SK-N-SH (cell line): ENCODE data around the gene MBLAC1. TPM values are rescaled to one million over a fixed set of nuclear protein-coding genes. Genes with fewer than 3 reads are reported as not detected.

ENCODE experiments used
- CHD2 ChIP-seq: fragments of 150-350 bp; IDR thresholded peaks from 2 replicates; pipeline ENCODE4 v1.6.1; 2018; ENCODE audit warnings: low read length; ENCODE audit not compliant: partially characterized antibody
- FOSL2 ChIP-seq: IDR thresholded peaks from 2 replicates; pipeline ENCODE4 v1.4.0; 2012; ENCODE audit warnings: low read depth, mild to moderate bottlenecking, moderate library complexity, borderline replicate concordance
- FOXM1 ChIP-seq: IDR thresholded peaks from 2 replicates; pipeline ENCODE4 v1.4.0; 2012; ENCODE audit warnings: low read depth, mild to moderate bottlenecking
- GATA2 ChIP-seq: sonication (generic); formaldehyde crosslinking; IDR thresholded peaks from 2 replicates; pipeline ENCODE4 v1.5.0; 2020; ENCODE audit warnings: mild to moderate bottlenecking, missing genetic modification reagents
- MXI1 ChIP-seq: IDR thresholded peaks from 2 replicates; pipeline ENCODE4 v1.6.1; 2012; ENCODE audit warnings: mild to moderate bottlenecking, low read depth, low read length, improper control_type of control experiment
- PBX3 ChIP-seq: IDR thresholded peaks from 2 replicates; pipeline ENCODE4; 2012
- POLR2AphosphoS5 ChIP-seq: IDR thresholded peaks from 2 replicates; pipeline ENCODE4 v1.6.1; 2012; ENCODE audit warnings: low read depth, low read length
- RCOR1 ChIP-seq: fragments of 150-350 bp; IDR thresholded peaks from 2 replicates; pipeline ENCODE4 v1.6.1; 2017; ENCODE audit warnings: antibody characterized with exemption, low read length
- RFX5 ChIP-seq: IDR thresholded peaks from 2 replicates; pipeline ENCODE4 v1.6.1; 2012; ENCODE audit warnings: mild to moderate bottlenecking, improper control_type of control experiment, low read length
- RXRA ChIP-seq: IDR thresholded peaks from 2 replicates; pipeline ENCODE4 v1.4.0; 2012; ENCODE audit warnings: low read depth, mild to moderate bottlenecking, borderline replicate concordance
- TCF12 ChIP-seq: IDR thresholded peaks from 2 replicates; pipeline ENCODE4 v1.4.0; 2012
- TEAD4 ChIP-seq: IDR thresholded peaks from 2 replicates; pipeline ENCODE4 v1.4.0; 2012; ENCODE audit warnings: mild to moderate bottlenecking, borderline replicate concordance; ENCODE audit not compliant: insufficient read depth
- polyA plus RNA-seq, 3 experiments: library from polyadenylated mRNA; depleted of rRNA; stranded (reverse); fragments of >200 nt; gene quantifications; 2 replicates each; pipeline ENCODE4 v1.2.3, GENCODE V29; 2012
- TF ChIP-seq, protein P1 (sequence below): fragments of 150-350 bp; IDR thresholded peaks from 2 replicates; pipeline ENCODE4 v1.6.1; 2017; ENCODE audit warnings: antibody characterized with exemption, low read length, low read depth, borderline replicate concordance
- TF ChIP-seq, protein P2 (sequence below): IDR thresholded peaks from 2 replicates; pipeline ENCODE4 v1.6.1; 2012; ENCODE audit warnings: mild to moderate bottlenecking, low read depth, low read length, moderate library complexity
- TF ChIP-seq, protein P3 (sequence below): IDR thresholded peaks from 2 replicates; pipeline ENCODE4 v1.4.0; 2012; ENCODE audit warnings: low read depth, borderline replicate concordance

Gene MBLAC1
- polyA plus RNA-seq, 1 of the 3 experiments (the other 2 are of a cell fraction) = 4.4 TPM

DNA sequence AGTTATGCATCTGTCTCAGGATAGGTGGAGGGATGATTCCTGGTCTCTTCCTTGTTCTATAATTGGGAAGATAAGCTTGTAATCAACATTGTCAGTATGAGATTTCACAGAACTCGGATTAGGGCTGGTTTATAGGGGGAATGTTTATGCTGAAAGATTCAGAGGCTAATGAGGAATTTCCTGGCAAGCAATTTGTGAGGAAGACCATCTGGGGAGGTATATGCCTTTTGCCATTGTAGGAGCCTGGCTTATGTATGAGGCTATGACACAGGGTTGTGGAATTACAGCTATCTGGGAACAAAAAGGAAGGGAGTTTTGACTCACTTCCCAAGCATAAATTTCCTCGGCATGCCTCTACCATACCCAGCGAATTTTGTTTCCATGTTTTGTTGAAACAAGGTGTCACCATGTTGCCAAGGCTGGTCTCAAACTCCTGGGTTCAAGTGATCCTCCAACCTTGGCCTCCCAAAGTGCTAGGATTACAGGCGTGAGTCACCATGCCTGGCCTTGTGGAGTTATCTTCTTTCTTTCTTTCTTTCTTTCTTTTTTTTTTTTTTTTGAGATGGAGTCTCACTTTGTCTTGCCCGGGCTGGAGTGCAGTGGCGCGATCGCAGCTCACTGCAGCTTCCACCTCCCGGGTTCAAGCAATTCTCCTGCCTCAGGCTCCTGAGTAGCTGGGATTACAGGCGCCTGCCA lies 39.6 kb upstream of the MBLAC1 start (continued):
- TF ChIP-seq PBX3 (peak; percentile 96), TCF12 (peak; percentile 100), FOXM1 (peak; percentile 94), POLR2AphosphoS5 (peak; percentile 96), FOSL2 (peak; percentile 94), CHD2 (peak; percentile 42), TEAD4 (peak; percentile 98), RCOR1 (peak; percentile 70), RXRA (peak; percentile 76; the same call in 1 of the 2 replicates), RFX5 (no peak), GATA2 (CRISPR knock-in tag) (no peak), MXI1 (no peak)
- TF ChIP-seq, protein P1, sequence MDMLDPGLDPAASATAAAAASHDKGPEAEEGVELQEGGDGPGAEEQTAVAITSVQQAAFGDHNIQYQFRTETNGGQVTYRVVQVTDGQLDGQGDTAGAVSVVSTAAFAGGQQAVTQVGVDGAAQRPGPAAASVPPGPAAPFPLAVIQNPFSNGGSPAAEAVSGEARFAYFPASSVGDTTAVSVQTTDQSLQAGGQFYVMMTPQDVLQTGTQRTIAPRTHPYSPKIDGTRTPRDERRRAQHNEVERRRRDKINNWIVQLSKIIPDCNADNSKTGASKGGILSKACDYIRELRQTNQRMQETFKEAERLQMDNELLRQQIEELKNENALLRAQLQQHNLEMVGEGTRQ = no peak
- TF ChIP-seq, protein P2, sequence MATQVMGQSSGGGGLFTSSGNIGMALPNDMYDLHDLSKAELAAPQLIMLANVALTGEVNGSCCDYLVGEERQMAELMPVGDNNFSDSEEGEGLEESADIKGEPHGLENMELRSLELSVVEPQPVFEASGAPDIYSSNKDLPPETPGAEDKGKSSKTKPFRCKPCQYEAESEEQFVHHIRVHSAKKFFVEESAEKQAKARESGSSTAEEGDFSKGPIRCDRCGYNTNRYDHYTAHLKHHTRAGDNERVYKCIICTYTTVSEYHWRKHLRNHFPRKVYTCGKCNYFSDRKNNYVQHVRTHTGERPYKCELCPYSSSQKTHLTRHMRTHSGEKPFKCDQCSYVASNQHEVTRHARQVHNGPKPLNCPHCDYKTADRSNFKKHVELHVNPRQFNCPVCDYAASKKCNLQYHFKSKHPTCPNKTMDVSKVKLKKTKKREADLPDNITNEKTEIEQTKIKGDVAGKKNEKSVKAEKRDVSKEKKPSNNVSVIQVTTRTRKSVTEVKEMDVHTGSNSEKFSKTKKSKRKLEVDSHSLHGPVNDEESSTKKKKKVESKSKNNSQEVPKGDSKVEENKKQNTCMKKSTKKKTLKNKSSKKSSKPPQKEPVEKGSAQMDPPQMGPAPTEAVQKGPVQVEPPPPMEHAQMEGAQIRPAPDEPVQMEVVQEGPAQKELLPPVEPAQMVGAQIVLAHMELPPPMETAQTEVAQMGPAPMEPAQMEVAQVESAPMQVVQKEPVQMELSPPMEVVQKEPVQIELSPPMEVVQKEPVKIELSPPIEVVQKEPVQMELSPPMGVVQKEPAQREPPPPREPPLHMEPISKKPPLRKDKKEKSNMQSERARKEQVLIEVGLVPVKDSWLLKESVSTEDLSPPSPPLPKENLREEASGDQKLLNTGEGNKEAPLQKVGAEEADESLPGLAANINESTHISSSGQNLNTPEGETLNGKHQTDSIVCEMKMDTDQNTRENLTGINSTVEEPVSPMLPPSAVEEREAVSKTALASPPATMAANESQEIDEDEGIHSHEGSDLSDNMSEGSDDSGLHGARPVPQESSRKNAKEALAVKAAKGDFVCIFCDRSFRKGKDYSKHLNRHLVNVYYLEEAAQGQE = peak; percentile 56
- TF ChIP-seq, protein P3, sequence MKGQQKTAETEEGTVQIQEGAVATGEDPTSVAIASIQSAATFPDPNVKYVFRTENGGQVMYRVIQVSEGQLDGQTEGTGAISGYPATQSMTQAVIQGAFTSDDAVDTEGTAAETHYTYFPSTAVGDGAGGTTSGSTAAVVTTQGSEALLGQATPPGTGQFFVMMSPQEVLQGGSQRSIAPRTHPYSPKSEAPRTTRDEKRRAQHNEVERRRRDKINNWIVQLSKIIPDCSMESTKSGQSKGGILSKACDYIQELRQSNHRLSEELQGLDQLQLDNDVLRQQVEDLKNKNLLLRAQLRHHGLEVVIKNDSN = 0 out of 2 replicates have a peak, but pooled peaks have one; percentile 25
- TF ChIP-seq, all 33 proteins: peak for 22
